ENCODE data around the gene DUSP22. TPM values are rescaled to one million over a fixed set of nuclear protein-coding genes. Genes with fewer than 3 reads are reported as not detected.

The DUSP22 gene
- total RNA-seq, 1 experiment from 2014 or later = 18.6 TPM

- H3K27me3 ChIP-seq (replicated peaks; ENCODE audit: control insufficient read depth, insufficient read depth, low read length) = no peaks in the 10 kb centered on the region
- POLR2A ChIA-PET = no interaction called here
- intact Hi-C loops (cut with micrococcal nuclease; ENCODE audit: unreplicated experiment) = no loop called here
These were observed 43.3 kb downstream of the DUSP22 start for GRCh38 chr6:335572-335971.

GRCh38 chr6:336159-337114, 44.1 kb downstream of the DUSP22 start:
- POLR2A ChIA-PET = no interaction called here
- peaks cover 6% of the 10 kb centered on the region for H3K4me1 Mint-ChIP-seq (ENCODE audit: low read depth, unreplicated experiment)
- no peaks in the 10 kb centered on the region for H3K36me3 Mint-ChIP-seq (ENCODE audit: insufficient read depth, unreplicated experiment)
- Histone ChIP-seq H3K4me3 (ENCODE audit: low read depth, low read length) (no peak overlapping the region), H3K9me3 (no peaks in the 10 kb centered on the region), H3K36me3 (ENCODE audit: control insufficient read depth, insufficient read depth, low read length) (no peaks in the 10 kb centered on the region), H3K27me3 (replicated peaks; ENCODE audit: control insufficient read depth, insufficient read depth, low read length) (no peaks in the 10 kb centered on the region), H3K4me1 (peaks cover 4% of the 10 kb centered on the region; the same call in 1 of the 2 replicates)
- no peaks in the 10 kb centered on the region for H3K9me3 Mint-ChIP-seq (ENCODE audit: unreplicated experiment)
- intact Hi-C loops (cut with micrococcal nuclease; ENCODE audit: unreplicated experiment) = no loop called here
- no peak for DNase-seq
- H3K4me3 Mint-ChIP-seq (ENCODE audit: unreplicated experiment) = no peak overlapping the region
- H3K27me3 Mint-ChIP-seq (ENCODE audit: insufficient read depth, unreplicated experiment) = no peaks in the 10 kb centered on the region
- CTCF ChIA-PET = interaction anchor here (0.6 kb wide), 1 partner anchor 20 kb away, joined by 3 read pairs; no protein-coding TSS in a partner anchor
- no peak for TF ChIP-seq CTCF (IDR thresholded peaks at IDR 0.05; ENCODE audit: insufficient read depth in 1 of 2, low read depth in 1 of 2, low read length in 1 of 2, severe bottlenecking in 1 of 2, unreplicated experiment in 1 of 2)
- BruUV-seq (replicated peaks) = no TSS peak
- H3K27ac Mint-ChIP-seq (ENCODE audit: unreplicated experiment) = no peak overlapping the region

More at GRCh38 chr6:335572-335971, 43.3 kb downstream of the DUSP22 start:
- no peaks in the 10 kb centered on the region for H3K36me3 ChIP-seq (ENCODE audit: control insufficient read depth, insufficient read depth, low read length)
- TF ChIP-seq CTCF (IDR thresholded peaks at IDR 0.05; ENCODE audit: insufficient read depth in 1 of 2, low read depth in 1 of 2, low read length in 1 of 2, severe bottlenecking in 1 of 2, unreplicated experiment in 1 of 2) = no peak
- Mint-ChIP-seq H3K36me3 (ENCODE audit: insufficient read depth, unreplicated experiment) (no peaks in the 10 kb centered on the region), H3K27me3 (ENCODE audit: insufficient read depth, unreplicated experiment) (no peaks in the 10 kb centered on the region), H3K9me3 (ENCODE audit: unreplicated experiment) (no peaks in the 10 kb centered on the region), H3K4me1 (ENCODE audit: low read depth, unreplicated experiment) (peaks cover 6% of the 10 kb centered on the region), H3K4me3 (ENCODE audit: unreplicated experiment) (no peak overlapping the region), H3K27ac (ENCODE audit: unreplicated experiment) (no peak overlapping the region)
- DNase-seq = no peak
- BruUV-seq (replicated peaks) = no TSS peak
- CTCF ChIA-PET = no interaction called here
- peaks cover 4% of the 10 kb centered on the region; the same call in 1 of the 2 replicates for H3K4me1 ChIP-seq
- H3K9me3 ChIP-seq = no peaks in the 10 kb centered on the region
- H3K4me3 ChIP-seq (ENCODE audit: low read depth, low read length) = no peak overlapping the region

GRCh38 chr6:337805-338368, 45.6 kb downstream of the DUSP22 start:
- POLR2A ChIA-PET = no interaction called here
- H3K4me1 Mint-ChIP-seq (ENCODE audit: low read depth, unreplicated experiment) = peaks cover 6% of the 10 kb centered on the region
- Histone ChIP-seq H3K9me3 (no peaks in the 10 kb centered on the region), H3K4me1 (peaks cover 4% of the 10 kb centered on the region; the same call in 1 of the 2 replicates), H3K27me3 (replicated peaks; ENCODE audit: control insufficient read depth, insufficient read depth, low read length) (no peaks in the 10 kb centered on the region), H3K4me3 (ENCODE audit: low read depth, low read length) (no peak overlapping the region), H3K36me3 (ENCODE audit: control insufficient read depth, insufficient read depth, low read length) (no peaks in the 10 kb centered on the region)
- intact Hi-C loops (cut with micrococcal nuclease; ENCODE audit: unreplicated experiment) = no loop called here
- no peak overlapping the region for H3K27ac Mint-ChIP-seq (ENCODE audit: unreplicated experiment)
- no peaks in the 10 kb centered on the region for H3K27me3 Mint-ChIP-seq (ENCODE audit: insufficient read depth, unreplicated experiment)
- H3K4me3 Mint-ChIP-seq (ENCODE audit: unreplicated experiment) = no peak overlapping the region
- CTCF ChIA-PET = no interaction called here
- no peak for TF ChIP-seq CTCF (IDR thresholded peaks at IDR 0.05; ENCODE audit: insufficient read depth in 1 of 2, low read depth in 1 of 2, low read length in 1 of 2, severe bottlenecking in 1 of 2, unreplicated experiment in 1 of 2)
- DNase-seq = no peak
- no TSS peak for BruUV-seq (replicated peaks)
- H3K36me3 Mint-ChIP-seq (ENCODE audit: insufficient read depth, unreplicated experiment) = no peaks in the 10 kb centered on the region
- H3K9me3 Mint-ChIP-seq (ENCODE audit: unreplicated experiment) = no peaks in the 10 kb centered on the region
